ENCODE results near the gene ANKUB1.

The ANKUB1 gene

GRCh38 chr3:149753717-149754116 lies 38.6 kb downstream of the ANKUB1 start:
- DNase-seq, result no peak

GRCh38 chr3:149752788-149753136 lies 39.6 kb downstream of the ANKUB1 start:
- no peak for DNase-seq

- DNase-seq, result peak; percentile 67 to 70
Observed at GRCh38 chr3:149752051-149752787, 40.1 kb downstream of the ANKUB1 start, which contains the start of gene COMMD2. Gene COMMD2, minus strand, starts transcription at chr3:149752489. Its CDS starts 45 bp downstream, at chr3:149752444.

- DNase-seq, result no peak
Observed at GRCh38 chr3:149751551-149751950, 40.8 kb downstream of the ANKUB1 start.

- no peak for DNase-seq
Observed at GRCh38 chr3:149744606-149745005, 47.7 kb downstream of the ANKUB1 start.

GRCh38 chr3:149744151-149744550 lies 48.2 kb downstream of the ANKUB1 start:
- no peak for DNase-seq

GRCh38 chr3:149739396-149739795 lies 53.0 kb downstream of the ANKUB1 start:
- no peak for DNase-seq

GRCh38 chr3:149738876-149739275 lies 53.5 kb downstream of the ANKUB1 start:
- DNase-seq, result no peak

GRCh38 chr3:149736953-149737205 lies 55.5 kb downstream of the ANKUB1 start:
- no peak for DNase-seq

- no peak for DNase-seq
Observed at GRCh38 chr3:149736175-149736952, 56.0 kb downstream of the ANKUB1 start.

GRCh38 chr3:149732234-149732633 lies 60.1 kb downstream of the ANKUB1 start:
- DNase-seq, result no peak

- DNase-seq, result no peak
Observed at GRCh38 chr3:149727656-149728055, 64.7 kb downstream of the ANKUB1 start.

GRCh38 chr3:149726716-149727407 lies 65.5 kb downstream of the ANKUB1 start:
- no peak for DNase-seq

GRCh38 chr3:149723781-149724180 lies 68.6 kb downstream of the ANKUB1 start:
- DNase-seq, result no peak

- DNase-seq, result no peak
Observed at GRCh38 chr3:149720918-149721317, 71.4 kb downstream of the ANKUB1 start.

GRCh38 chr3:149717391-149718056 lies 74.8 kb downstream of the ANKUB1 start:
- peak; percentile 16 to 21 for DNase-seq

GRCh38 chr3:149716984-149717383 lies 75.4 kb downstream of the ANKUB1 start:
- no peak for DNase-seq

GRCh38 chr3:149715247-149715646 lies 77.1 kb downstream of the ANKUB1 start:
- DNase-seq, result no peak

GRCh38 chr3:149713730-149714654 lies 78.4 kb downstream of the ANKUB1 start:
- no peak for DNase-seq
